Fibroblast of lung (primary cell): ENCODE results near the gene STMN3.

Experiments
- CTCF ChIP-seq, 2 donors: IDR thresholded peaks in 1 of 2; conservative IDR thresholded peaks in 1 of 2; 1 replicate in 1 of 2; 2 replicates in 1 of 2; pipeline ENCODE4 v1.5.1; 2011 to 2012; ENCODE audit warnings: low read length in 2 of 2, control low read depth in 1 of 2, inconsistent platforms in 1 of 2, low read depth in 1 of 2, mild to moderate bottlenecking in 1 of 2
- EZH2 ChIP-seq: IDR thresholded peaks from 2 replicates; pipeline ENCODE4 v1.5.1; 2012; ENCODE audit warnings: low read length, control low read depth, mild to moderate bottlenecking; ENCODE audit errors: missing control alignments

- TF ChIP-seq CTCF (conservative IDR thresholded peaks at IDR 0.05 in 1 of 2, IDR thresholded peaks at IDR 0.05 in 1 of 2; ENCODE audit: low read depth in 1 of 2, low read length in 2 of 2) = no peak
- TF ChIP-seq EZH2 = no peak
Observed at GRCh38 chr20:63602321-63602720, 50.9 kb downstream of the STMN3 start.
